ENCODE measurements around the gene MIOX. TPM values are rescaled to one million over a fixed set of nuclear protein-coding genes. Genes with fewer than 3 reads are reported as not detected.

MIOX gene
- total and polyA plus RNA-seq, 2 of the 13 experiments (the other 11 are each of a cell fraction or from before 2014, with no cell fraction given), result 1.5 to 2.9 TPM

DNA sequence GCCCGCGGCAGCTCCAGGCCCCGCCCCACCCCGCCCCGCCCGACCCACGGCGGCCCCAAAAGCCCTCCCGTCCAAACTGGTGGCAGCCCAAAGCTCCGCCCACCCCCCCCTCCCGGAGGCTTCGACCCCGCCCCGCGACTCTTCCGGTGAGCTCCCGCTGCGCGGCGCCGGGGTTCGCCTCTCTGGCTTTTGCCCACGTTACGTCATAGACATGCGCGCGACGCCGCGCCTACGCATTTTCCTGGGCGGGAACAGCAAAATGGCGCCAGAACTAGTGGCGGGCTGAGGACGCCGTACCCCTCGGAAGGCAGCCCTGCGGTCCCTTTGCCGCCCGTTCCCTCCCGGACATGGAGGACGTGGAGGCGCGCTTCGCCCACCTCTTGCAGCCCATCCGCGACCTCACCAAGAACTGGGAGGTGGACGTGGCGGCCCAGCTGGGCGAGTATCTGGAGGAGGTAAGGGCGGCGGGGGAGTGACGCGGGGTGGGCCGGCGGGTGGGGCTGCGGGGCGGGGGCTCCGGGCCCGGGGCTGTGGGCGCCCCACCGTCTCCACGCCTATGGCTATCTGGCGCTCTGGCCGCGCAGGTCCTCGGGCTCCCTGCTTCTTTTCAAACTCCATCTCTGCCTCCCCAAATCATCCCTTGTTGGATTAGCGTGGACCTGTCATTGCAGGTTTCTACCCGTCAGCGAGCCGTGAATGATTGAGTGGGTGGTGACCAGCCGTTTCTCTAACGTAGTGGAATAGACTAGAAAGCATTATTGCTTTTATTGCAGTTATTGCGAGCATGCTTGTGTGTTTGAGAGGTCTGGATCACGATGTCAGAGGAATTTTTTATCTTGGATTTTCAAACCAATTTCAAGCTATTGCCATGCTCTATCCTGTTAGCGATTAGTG is 21.6 kb downstream of the MIOX start, which contains the start of gene NCAPH2 (continued):
- TF ChIP-seq YEATS4 (CRISPR knock-in tag; IDR thresholded peaks at IDR 0.05; ENCODE audit: borderline replicate concordance), result peak; percentile 39; the same call in 1 of the 2 replicates
- TF ChIP-seq LBX2 (CRISPR knock-in tag; IDR thresholded peaks at IDR 0.05; ENCODE audit: borderline replicate concordance), result no peak
- no peak for TF ChIP-seq NR2F1 (CRISPR knock-in tag; IDR thresholded peaks at IDR 0.05)
- no peak for TF ChIP-seq ZNF431 (CRISPR knock-in tag; IDR thresholded peaks at IDR 0.05; ENCODE audit: borderline replicate concordance, low read depth)
- TF ChIP-seq PLRG1 (conservative IDR thresholded peaks at IDR 0.05), result no peak
- 0 out of 2 replicates have a peak, but pooled peaks have one; percentile 13 for TF ChIP-seq RARA (CRISPR knock-in tag; IDR thresholded peaks at IDR 0.05)
- TF ChIP-seq ZNF660 (CRISPR knock-in tag; IDR thresholded peaks at IDR 0.05; ENCODE audit: borderline replicate concordance, low read depth), result no peak
- peak; percentile 70 for TF ChIP-seq NFYB (CRISPR knock-in tag; IDR thresholded peaks at IDR 0.05)
- TF ChIP-seq TOE1 (CRISPR knock-in tag; IDR thresholded peaks at IDR 0.05), result 0 out of 2 replicates have a peak, but pooled peaks have one; percentile 44
- no peak for TF ChIP-seq ZNF432 (CRISPR knock-in tag; IDR thresholded peaks at IDR 0.05; ENCODE audit: borderline replicate concordance)
- peak; percentile 31; the same call in 1 of the 2 replicates for TF ChIP-seq ZNF143 (CRISPR knock-in tag; IDR thresholded peaks at IDR 0.05)
- TF ChIP-seq PHF5A (CRISPR knock-in tag; IDR thresholded peaks at IDR 0.05; ENCODE audit: low read depth, unreplicated experiment), result no peak
- TF ChIP-seq PPARG (CRISPR knock-in tag; conservative IDR thresholded peaks at IDR 0.05), result 0 out of 2 replicates have a peak, but pooled peaks have one; percentile 41
- peak; percentile 83 for TF ChIP-seq PHF8 (CRISPR knock-in tag; IDR thresholded peaks at IDR 0.05)
- TF ChIP-seq NBN (conservative IDR thresholded peaks at IDR 0.05), result no peak
- no peak for TF ChIP-seq ZFY (CRISPR knock-in tag; IDR thresholded peaks at IDR 0.05)
- peak; percentile 71; the same call in 1 of the 2 replicates for TF ChIP-seq NRL (CRISPR knock-in tag; IDR thresholded peaks at IDR 0.05; ENCODE audit: borderline replicate concordance)
- TF ChIP-seq NFIB (CRISPR knock-in tag; IDR thresholded peaks at IDR 0.05; ENCODE audit: borderline replicate concordance), result no peak
- TF ChIP-seq SRSF4 (IDR thresholded peaks at IDR 0.05; ENCODE audit: low read depth, low read length, poor library complexity, severe bottlenecking), result no peak
- TF ChIP-seq, protein P1, sequence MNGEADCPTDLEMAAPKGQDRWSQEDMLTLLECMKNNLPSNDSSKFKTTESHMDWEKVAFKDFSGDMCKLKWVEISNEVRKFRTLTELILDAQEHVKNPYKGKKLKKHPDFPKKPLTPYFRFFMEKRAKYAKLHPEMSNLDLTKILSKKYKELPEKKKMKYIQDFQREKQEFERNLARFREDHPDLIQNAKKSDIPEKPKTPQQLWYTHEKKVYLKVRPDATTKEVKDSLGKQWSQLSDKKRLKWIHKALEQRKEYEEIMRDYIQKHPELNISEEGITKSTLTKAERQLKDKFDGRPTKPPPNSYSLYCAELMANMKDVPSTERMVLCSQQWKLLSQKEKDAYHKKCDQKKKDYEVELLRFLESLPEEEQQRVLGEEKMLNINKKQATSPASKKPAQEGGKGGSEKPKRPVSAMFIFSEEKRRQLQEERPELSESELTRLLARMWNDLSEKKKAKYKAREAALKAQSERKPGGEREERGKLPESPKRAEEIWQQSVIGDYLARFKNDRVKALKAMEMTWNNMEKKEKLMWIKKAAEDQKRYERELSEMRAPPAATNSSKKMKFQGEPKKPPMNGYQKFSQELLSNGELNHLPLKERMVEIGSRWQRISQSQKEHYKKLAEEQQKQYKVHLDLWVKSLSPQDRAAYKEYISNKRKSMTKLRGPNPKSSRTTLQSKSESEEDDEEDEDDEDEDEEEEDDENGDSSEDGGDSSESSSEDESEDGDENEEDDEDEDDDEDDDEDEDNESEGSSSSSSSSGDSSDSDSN (CRISPR knock-in tag; IDR thresholded peaks at IDR 0.05), result 0 out of 2 replicates have a peak, but pooled peaks have one; percentile 9
- peak; percentile 55 for TF ChIP-seq FOXA3 (CRISPR knock-in tag; IDR thresholded peaks at IDR 0.05)
- peak; percentile 59; the same call in 1 of the 2 replicates for TF ChIP-seq ZNF614 (CRISPR knock-in tag; IDR thresholded peaks at IDR 0.05; ENCODE audit: borderline replicate concordance)
- TF ChIP-seq CHD2 (IDR thresholded peaks at IDR 0.05; ENCODE audit: low read depth, low read length), result 0 out of 2 replicates have a peak, but pooled peaks have one; percentile 28
- TF ChIP-seq CREM (IDR thresholded peaks at IDR 0.05), result peak; percentile 97
- TF ChIP-seq CREM (CRISPR knock-in tag; IDR thresholded peaks at IDR 0.05), result peak; percentile 92
- TF ChIP-seq, protein P2, sequence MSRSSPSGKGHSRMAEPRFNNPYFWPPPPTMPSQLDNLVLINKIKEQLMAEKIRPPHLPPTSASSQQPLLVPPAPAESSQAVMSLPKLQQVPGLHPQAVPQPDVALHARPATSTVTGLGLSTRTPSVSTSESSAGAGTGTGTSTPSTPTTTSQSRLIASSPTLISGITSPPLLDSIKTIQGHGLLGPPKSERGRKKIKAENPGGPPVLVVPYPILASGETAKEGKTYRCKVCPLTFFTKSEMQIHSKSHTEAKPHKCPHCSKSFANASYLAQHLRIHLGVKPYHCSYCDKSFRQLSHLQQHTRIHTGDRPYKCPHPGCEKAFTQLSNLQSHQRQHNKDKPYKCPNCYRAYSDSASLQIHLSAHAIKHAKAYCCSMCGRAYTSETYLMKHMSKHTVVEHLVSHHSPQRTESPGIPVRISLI (CRISPR knock-in tag; IDR thresholded peaks at IDR 0.05; ENCODE audit: borderline replicate concordance), result no peak
- no peak for TF ChIP-seq NCOR1 (IDR thresholded peaks at IDR 0.05; ENCODE audit: borderline replicate concordance, low read length)
